GM18907 (cell line): ENCODE results near the gene TP63.
A peak's percentile ranks its signal among the peaks of the same experiment; 100 is the strongest.
"Not testable (repeated sequence)": the region's sequence is repeated elsewhere in the genome, so short reads cannot be mapped to it uniquely, and the experiment has no call there.

Experiments
- ATAC-seq: cut with Tn5 transposase; IDR thresholded peaks from one replicate; pipeline ENCODE4 v1.9.1; 2021; ENCODE audit warnings: mild to moderate bottlenecking, moderate library complexity; ENCODE audit not compliant: unreplicated experiment

Gene TP63

GRCh38 chr3:189625071-189625470, 6.1 kb upstream of the TP63 start:
- no peak for ATAC-seq

GRCh38 chr3:189625572-189625971, 5.6 kb upstream of the TP63 start:
- ATAC-seq = no peak

- ATAC-seq = no peak
Observed at GRCh38 chr3:189626286-189626685, 4.9 kb upstream of the TP63 start.

- ATAC-seq = no peak
Observed at GRCh38 chr3:189629803-189630455, 1.3 kb upstream of the TP63 start.

- peak; percentile 72 for ATAC-seq
Observed at GRCh38 chr3:189630767-189631372, 319 bp upstream of the TP63 start.

GRCh38 chr3:189631409-189631808, 220 bp downstream of the TP63 start:
- ATAC-seq = no peak

GRCh38 chr3:189632242-189632641, 1.1 kb downstream of the TP63 start:
- no peak for ATAC-seq

GRCh38 chr3:189635339-189635738, 4.2 kb downstream of the TP63 start:
- ATAC-seq = no peak

- ATAC-seq = no peak
Observed at GRCh38 chr3:189636048-189636447, 4.9 kb downstream of the TP63 start.

GRCh38 chr3:189637750-189638149, 6.6 kb downstream of the TP63 start:
- no peak for ATAC-seq

- ATAC-seq = no peak
Observed at GRCh38 chr3:189638276-189639031, 7.3 kb downstream of the TP63 start.

GRCh38 chr3:189641776-189642175, 10.6 kb downstream of the TP63 start:
- no peak for ATAC-seq

GRCh38 chr3:189646853-189647542, 15.8 kb downstream of the TP63 start:
- ATAC-seq = no peak

- no peak for ATAC-seq
Observed at GRCh38 chr3:189652042-189652441, 20.9 kb downstream of the TP63 start.

GRCh38 chr3:189655617-189656016, 24.4 kb downstream of the TP63 start:
- ATAC-seq = no peak

GRCh38 chr3:189659571-189659970, 28.4 kb downstream of the TP63 start:
- no peak for ATAC-seq

GRCh38 chr3:189664311-189664710, 33.1 kb downstream of the TP63 start:
- ATAC-seq = no peak

- not testable (repeated sequence) for ATAC-seq
Observed at GRCh38 chr3:189672346-189672745, 41.2 kb downstream of the TP63 start.

GRCh38 chr3:189673535-189673934, 42.3 kb downstream of the TP63 start:
- peak; percentile 82 for ATAC-seq

- ATAC-seq = no peak
Observed at GRCh38 chr3:189674249-189674913, 43.2 kb downstream of the TP63 start.

- peak; percentile 52 for ATAC-seq
Observed at GRCh38 chr3:189677667-189678066, 46.5 kb downstream of the TP63 start.
